ENCODE results near the gene ZNF385D. TPM values are rescaled to one million over a fixed set of nuclear protein-coding genes. Genes with fewer than 3 reads are reported as not detected.

ZNF385D gene
- total RNA-seq, 1 experiment from 2014 or later: 0.28 TPM

- POLR2A ChIA-PET (ENCODE audit: unreplicated experiment): no interaction called here
Observed at GRCh38 chr3:21434310-21434709, 316.7 kb downstream of the ZNF385D start.

GRCh38 chr3:21433751-21434150 is 317.3 kb downstream of the ZNF385D start:
- Histone ChIP-seq H3K4me3 (no peak overlapping the region), H3K4me1 (replicated peaks; ENCODE audit: insufficient read depth) (no peaks in the 10 kb centered on the region), H3K36me3 (ENCODE audit: low read depth) (no peaks in the 10 kb centered on the region), H4K20me1 (ENCODE audit: insufficient read depth) (no peaks in the 10 kb centered on the region), H3K9me2 (ENCODE audit: insufficient read depth) (no peaks in the 10 kb centered on the region), H3K27ac (no peak overlapping the region), H3F3A (ENCODE audit: insufficient read depth, low read depth) (no peaks in the 10 kb centered on the region), H3K9me3 (ENCODE audit: insufficient read depth, low read depth) (no peaks in the 10 kb centered on the region), H3K4me2 (no peak overlapping the region), H3K27me3 (ENCODE audit: insufficient read depth, low read depth) (no peaks in the 10 kb centered on the region), H3K79me2 (ENCODE audit: low read depth) (no peaks in the 10 kb centered on the region), H2AFZ (no peak overlapping the region)
- intact Hi-C loops (cut with micrococcal nuclease; ENCODE audit: unreplicated experiment): no loop called here
- ChIA-PET CTCF (no interaction called here), POLR2A (ENCODE audit: unreplicated experiment) (no interaction called here)
- no TSS peak for BruUV-seq (replicated peaks)
- DNase-seq: no peak
- TF ChIP-seq CTCF (conservative IDR thresholded peaks at IDR 0.05): no peak
- no peak for TF ChIP-seq EZH2 (IDR thresholded peaks at IDR 0.05; ENCODE audit: low read depth)

More at GRCh38 chr3:21434310-21434709, 316.7 kb downstream of the ZNF385D start:
- no peak overlapping the region for H3K4me3 ChIP-seq
- no peaks in the 10 kb centered on the region for H3K9me2 ChIP-seq (ENCODE audit: insufficient read depth)
- no peaks in the 10 kb centered on the region for H4K20me1 ChIP-seq (ENCODE audit: insufficient read depth)
- TF ChIP-seq EZH2 (IDR thresholded peaks at IDR 0.05; ENCODE audit: low read depth): no peak
- no peak for TF ChIP-seq CTCF (conservative IDR thresholded peaks at IDR 0.05)
- H2AFZ ChIP-seq: no peak overlapping the region
- no peaks in the 10 kb centered on the region for H3F3A ChIP-seq (ENCODE audit: insufficient read depth, low read depth)
- no peak overlapping the region for H3K4me2 ChIP-seq
- CTCF ChIA-PET: no interaction called here
- no peaks in the 10 kb centered on the region for H3K9me3 ChIP-seq (ENCODE audit: insufficient read depth, low read depth)
- no TSS peak for BruUV-seq (replicated peaks)
- no peaks in the 10 kb centered on the region for H3K27me3 ChIP-seq (ENCODE audit: insufficient read depth, low read depth)
- no peaks in the 10 kb centered on the region for H3K79me2 ChIP-seq (ENCODE audit: low read depth)
- no peak for DNase-seq
- intact Hi-C loops (cut with micrococcal nuclease; ENCODE audit: unreplicated experiment): no loop called here
- H3K27ac ChIP-seq: no peak overlapping the region
- H3K36me3 ChIP-seq (ENCODE audit: low read depth): no peaks in the 10 kb centered on the region
- no peaks in the 10 kb centered on the region for H3K4me1 ChIP-seq (replicated peaks; ENCODE audit: insufficient read depth)

GRCh38 chr3:21426920-21427319 is 324.1 kb downstream of the ZNF385D start:
- DNase-seq: no peak
- Histone ChIP-seq H2AFZ (no peak overlapping the region), H3K79me2 (ENCODE audit: low read depth) (no peaks in the 10 kb centered on the region), H3K4me2 (no peak overlapping the region), H3K4me3 (no peak overlapping the region), H3K27me3 (ENCODE audit: insufficient read depth, low read depth) (no peaks in the 10 kb centered on the region), H3K9me2 (ENCODE audit: insufficient read depth) (no peaks in the 10 kb centered on the region), H3K9me3 (ENCODE audit: insufficient read depth, low read depth) (no peaks in the 10 kb centered on the region), H3K36me3 (ENCODE audit: low read depth) (no peaks in the 10 kb centered on the region), H3K27ac (no peak overlapping the region), H3K4me1 (replicated peaks; ENCODE audit: insufficient read depth) (no peaks in the 10 kb centered on the region), H4K20me1 (ENCODE audit: insufficient read depth) (no peaks in the 10 kb centered on the region), H3F3A (ENCODE audit: insufficient read depth, low read depth) (no peaks in the 10 kb centered on the region)
- intact Hi-C loops (cut with micrococcal nuclease; ENCODE audit: unreplicated experiment): no loop called here
- POLR2A ChIA-PET (ENCODE audit: unreplicated experiment): no interaction called here
- CTCF ChIA-PET: no interaction called here
- TF ChIP-seq EZH2 (IDR thresholded peaks at IDR 0.05; ENCODE audit: low read depth) (no peak), CTCF (conservative IDR thresholded peaks at IDR 0.05) (no peak)
- no TSS peak for BruUV-seq (replicated peaks)

All from PC-9 (cell line).